SKM-1 treated with dmso at 0.1 percent for 144 hours (cell line): ENCODE data around the gene PDE9A.

ENCODE experiments used
- DNase-seq: peaks from one replicate; lab custom pipeline; 2025; ENCODE audit not compliant: unreplicated experiment; lab: John Stamatoyannopoulos, UW

Gene PDE9A

GRCh38 chr21:42670058-42670880 is 16.8 kb downstream of the PDE9A start:
- DNase-seq: no peak

GRCh38 chr21:42670884-42671283 is 17.5 kb downstream of the PDE9A start:
- DNase-seq: no peak

- DNase-seq: no peak
These were observed 18.6 kb downstream of the PDE9A start for GRCh38 chr21:42671778-42672593.

- DNase-seq: no peak
These were observed 19.5 kb downstream of the PDE9A start for GRCh38 chr21:42672699-42673458.

GRCh38 chr21:42673633-42674328 is 20.4 kb downstream of the PDE9A start:
- no peak for DNase-seq

- no peak for DNase-seq
These were observed 21.0 kb downstream of the PDE9A start for GRCh38 chr21:42674351-42674940.

GRCh38 chr21:42675403-42675802 is 22.0 kb downstream of the PDE9A start:
- DNase-seq: no peak

GRCh38 chr21:42676808-42677207 is 23.4 kb downstream of the PDE9A start:
- no peak for DNase-seq

GRCh38 chr21:42677339-42678321 is 24.2 kb downstream of the PDE9A start:
- no peak for DNase-seq

GRCh38 chr21:42678618-42679295 is 25.3 kb downstream of the PDE9A start:
- DNase-seq: no peak

- DNase-seq: no peak
These were observed 26.1 kb downstream of the PDE9A start for GRCh38 chr21:42679319-42680057.

- DNase-seq: no peak
These were observed 26.6 kb downstream of the PDE9A start for GRCh38 chr21:42680058-42680330.

- no peak for DNase-seq
These were observed 27.0 kb downstream of the PDE9A start for GRCh38 chr21:42680429-42680828.

- no peak for DNase-seq
These were observed 28.1 kb downstream of the PDE9A start for GRCh38 chr21:42681296-42682206.

- no peak for DNase-seq
These were observed 29.3 kb downstream of the PDE9A start for GRCh38 chr21:42682661-42683210.

GRCh38 chr21:42683371-42684108 is 30.1 kb downstream of the PDE9A start:
- DNase-seq: no peak
